Measurements from ENCODE around the gene ACACB.

ACACB gene

DNA sequence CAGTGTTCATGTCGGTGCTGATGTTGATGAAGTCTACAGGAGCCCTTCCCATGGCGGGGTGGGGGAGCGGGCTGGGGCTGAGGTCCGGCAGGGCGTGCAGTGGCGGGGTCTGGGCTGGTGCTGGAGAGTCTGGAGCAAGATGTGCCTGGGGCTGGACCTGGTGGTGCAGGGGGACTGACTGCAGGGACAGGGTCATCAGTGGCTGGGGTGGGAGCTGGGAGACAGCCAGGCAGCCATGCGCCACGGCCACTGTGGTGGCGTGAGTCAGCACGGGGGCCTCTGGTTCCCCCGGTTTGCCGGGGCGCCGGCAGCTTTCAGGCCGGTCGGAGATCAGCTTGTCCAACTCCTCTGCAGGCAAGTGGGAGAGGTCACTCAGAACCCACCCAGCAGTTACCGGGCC, 165.1 kb downstream of the ACACB start:
- no peak for DNase-seq

DNA sequence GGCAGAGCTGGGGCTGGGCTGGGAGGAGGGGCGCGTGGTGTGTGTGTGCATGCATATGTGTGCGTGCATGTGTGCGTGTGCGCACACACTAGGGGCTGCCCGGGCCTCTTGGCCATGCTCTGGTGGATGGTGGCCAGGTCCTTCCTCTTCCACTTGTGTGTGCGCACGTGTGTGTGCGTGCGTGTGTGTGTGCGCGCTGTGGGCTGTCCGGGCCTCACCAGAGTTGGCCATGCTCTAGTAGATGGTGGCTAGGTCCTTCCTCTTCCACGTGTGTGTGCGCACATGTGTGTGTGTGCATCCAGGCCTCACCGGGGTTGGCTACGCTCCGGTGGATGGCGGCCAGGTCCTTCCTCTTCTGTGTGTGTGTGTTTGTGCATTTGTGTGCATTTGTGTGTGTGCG, 168.0 kb downstream of the ACACB start:
- no peak for DNase-seq

DNA sequence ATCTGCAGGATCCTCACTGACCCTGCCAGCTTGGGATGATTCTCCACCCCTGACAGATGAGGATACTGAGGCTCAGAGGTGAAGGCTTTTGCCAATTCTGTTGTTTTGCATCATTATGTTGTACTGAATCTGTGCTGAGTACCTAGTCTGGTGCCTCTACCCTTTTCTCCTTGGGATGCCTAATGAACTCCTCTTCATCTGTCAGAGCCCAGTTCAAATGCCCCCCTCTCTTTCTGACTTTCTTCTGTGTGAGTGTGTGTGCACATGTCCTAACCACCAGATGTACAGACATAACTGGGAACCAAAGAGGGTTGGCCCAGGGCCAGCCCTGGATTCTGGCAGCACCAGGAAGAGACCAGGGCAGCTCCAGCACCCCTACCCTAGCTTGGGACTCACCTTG, 169.9 kb downstream of the ACACB start:
- DNase-seq = no peak

DNA sequence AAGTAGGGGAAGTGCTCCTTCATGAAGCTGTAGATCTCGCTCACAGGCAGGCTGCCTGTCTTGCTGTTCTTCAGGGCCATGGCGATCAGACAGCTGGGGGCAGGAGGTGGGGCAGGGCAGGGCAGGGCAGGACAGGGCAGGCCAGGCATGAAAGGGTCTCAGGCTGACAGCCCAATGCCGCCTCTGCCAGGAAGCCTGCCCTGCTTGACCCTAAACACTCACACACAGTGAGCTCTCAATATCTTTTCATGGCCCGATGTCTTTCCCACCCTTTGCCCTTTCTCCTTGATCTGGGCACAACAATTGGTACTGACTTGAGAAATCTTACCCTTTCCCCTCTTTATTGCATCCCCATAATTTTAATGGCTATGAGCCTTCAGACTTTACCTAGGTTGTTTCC, 170.3 kb downstream of the ACACB start:
- DNase-seq = no peak

DNA sequence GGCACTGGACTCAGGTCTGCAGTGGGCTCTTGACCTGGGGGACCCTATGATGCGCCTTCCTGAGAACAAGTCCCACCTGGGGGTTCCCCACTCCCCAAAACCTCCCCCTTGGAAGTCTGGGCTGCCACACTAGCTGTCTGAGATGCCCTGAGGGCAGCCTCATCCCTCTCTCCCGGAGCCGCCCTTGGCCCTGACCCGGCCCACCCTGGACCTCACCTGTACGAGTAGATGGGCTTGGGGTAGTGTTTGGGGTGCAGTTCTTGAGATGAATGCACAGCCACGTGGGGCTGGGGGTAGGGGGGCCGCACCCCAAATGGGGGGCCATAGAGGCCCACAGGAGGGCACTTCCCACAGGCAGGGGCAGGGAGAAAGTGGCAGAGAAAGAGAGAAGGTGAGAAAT, 170.8 kb downstream of the ACACB start:
- no peak for DNase-seq

DNA sequence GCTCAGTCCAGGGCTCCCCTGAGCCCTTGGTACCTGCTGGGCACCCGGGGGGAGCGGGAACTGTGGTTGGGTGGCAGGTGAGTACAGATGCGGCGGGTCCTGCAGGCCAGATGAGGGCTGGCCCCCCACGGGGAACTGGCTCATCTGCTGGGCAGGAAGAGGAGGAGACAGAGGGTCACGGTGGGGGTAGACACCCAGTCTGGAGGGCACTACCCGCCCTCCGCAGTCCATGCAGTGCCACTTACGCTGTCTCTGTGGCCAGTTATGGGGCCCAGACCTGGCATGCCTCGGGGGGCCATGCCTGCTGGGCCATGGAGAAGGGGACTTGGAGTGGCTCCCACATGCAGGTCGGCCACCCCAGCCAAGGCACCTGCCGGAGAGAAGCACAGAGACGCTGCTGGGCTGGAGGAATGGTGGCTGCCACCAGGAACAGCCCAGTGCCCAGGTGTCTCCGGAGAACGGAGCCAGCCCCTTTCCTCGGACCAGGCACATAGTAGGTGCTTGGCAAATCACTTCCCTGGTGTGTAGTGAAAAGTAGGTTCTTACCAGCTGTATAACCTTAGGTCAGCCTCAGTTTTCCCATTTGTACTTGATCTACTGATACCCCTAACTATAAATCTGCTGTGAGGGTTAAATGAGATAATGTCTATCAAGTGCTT, 171.6 kb downstream of the ACACB start:
- no peak for DNase-seq

DNA sequence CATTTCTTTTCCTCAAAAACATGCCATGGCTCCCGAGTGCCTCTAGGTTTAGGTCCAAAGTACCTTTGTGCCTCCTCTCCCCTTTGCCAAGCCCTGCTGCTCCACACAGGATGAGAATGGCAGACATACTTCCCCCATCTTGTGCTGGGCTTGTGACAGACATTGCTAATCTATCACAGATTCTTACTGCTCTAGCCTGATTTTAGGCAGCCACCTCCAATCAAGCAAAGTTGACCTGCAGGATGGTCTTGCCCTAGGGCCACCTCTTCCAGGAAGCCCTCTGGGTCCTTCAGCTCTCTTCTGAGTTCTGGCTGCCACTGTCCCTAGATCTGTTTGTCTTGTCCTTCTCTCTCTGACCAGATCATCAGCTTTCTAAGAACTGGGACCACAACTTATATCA, 172.2 kb downstream of the ACACB start:
- DNase-seq = no peak

DNA sequence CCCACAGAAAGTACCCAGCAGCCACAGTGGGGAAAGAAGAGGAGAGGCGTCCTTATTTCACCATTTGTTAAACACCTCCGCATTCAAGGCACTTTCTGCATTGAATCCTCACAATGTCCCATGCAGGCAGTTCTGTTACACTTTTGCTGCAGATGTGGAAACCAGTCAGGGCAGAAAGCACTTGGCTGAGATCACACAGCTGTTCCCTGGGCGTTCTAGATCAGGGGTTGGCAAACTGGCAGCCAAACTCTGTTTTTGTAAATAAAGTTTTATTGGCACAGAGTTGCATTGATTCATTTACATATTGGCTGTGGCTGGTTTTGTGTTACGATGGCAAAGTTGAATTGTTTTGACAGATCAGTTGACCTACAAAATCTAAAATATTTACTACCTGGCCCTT, 172.6 kb downstream of the ACACB start:
- no peak for DNase-seq

DNA sequence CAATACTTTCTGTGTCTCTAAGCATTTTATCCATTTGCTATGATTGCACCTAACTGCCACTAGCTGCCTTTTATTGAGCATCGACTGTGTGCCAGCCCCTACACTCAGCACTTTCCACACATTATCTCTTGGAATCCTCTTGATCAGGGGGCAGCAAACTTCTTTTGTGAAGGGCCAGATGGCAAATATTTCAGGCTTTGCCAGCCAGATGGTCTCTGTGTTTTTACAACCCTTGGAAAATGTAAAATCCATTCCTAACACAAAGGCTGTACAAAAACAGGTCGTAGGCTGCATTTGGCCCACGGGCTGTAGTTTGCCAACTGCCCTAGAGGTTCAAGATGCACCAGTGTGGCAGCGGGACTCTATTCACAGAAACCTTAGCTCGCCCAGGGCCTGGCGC, 173.2 kb downstream of the ACACB start:
- no peak for DNase-seq

DNA sequence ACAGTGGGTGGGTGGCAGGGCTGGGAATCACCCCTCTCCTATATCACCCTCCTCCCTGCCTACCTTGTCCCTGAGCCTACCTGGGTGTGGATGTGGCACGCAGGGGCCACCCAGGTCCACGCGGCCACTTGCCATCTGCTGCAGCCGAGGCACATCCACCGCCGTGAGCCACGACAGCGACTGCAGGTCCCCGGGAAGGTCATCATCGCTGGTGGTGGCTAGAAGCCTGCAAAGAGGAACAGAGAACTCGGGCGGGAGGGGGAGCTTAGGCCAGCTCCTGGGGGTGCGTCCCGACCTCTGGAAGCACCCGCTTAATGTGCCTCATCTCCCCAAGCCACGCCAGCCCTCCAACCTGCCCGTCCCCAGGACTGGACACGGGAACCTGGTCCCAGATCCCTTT, 173.7 kb downstream of the ACACB start:
- no peak for DNase-seq

DNA sequence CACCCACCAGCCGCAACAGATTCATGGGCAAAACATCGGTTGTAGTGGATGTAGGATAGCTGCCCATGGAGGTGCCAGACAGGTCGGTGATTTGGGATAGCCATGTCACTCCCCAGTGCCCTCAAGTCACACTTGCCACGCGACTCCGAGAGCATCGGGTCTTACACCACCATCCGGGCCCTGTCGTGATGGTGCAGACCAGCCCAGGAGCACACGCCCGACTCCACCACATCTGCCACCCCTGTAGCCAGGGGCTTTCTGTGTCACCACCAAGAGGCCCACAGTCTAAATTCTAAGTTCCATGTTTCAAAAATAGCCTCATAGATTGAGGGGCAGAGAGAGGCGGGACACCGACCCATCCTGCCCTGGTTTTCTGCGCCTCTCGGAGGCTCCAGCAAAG, 174.7 kb downstream of the ACACB start:
- no peak for DNase-seq

DNA sequence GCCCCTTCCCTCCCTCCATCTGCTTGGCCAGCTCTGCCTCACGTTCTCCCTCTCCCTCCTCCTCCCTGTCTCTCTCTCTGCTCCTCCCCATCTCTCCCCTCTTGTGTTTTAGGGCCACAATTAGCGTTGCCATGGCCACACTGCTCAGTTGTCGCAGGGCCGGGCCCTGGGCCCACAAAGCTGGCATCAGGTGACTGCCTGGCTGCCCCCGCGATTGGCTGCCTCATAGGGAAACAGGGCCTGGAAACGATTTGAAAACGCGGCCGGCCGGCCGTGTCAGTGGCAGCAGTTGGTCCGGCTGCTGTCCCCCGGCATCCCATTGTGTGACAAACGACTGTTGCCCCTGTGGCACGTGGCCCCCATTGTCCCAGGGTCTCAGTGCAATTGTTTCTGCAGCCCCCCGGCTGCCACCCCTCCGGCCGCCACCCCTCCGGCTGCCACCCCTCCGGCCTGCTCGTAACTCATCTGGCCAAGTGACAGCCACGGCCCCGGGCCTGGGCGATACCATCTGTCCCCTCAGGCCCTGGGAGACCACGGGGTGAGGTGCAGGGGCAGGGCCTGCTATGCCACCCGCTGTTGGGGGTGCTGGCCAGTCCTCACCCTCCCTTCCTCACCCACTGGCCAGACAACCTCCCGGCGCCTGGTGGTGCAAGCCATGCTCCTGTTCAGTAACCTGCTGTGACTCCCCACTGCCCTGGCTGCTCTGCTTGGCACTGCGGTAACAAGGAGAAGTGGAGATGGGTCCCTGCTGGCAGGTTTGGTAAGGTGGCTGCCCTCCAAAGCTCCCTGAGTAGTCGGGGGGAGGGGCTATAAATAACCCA, 175.3 kb downstream of the ACACB start:
- peak; percentile 97 to 98 for DNase-seq

DNA sequence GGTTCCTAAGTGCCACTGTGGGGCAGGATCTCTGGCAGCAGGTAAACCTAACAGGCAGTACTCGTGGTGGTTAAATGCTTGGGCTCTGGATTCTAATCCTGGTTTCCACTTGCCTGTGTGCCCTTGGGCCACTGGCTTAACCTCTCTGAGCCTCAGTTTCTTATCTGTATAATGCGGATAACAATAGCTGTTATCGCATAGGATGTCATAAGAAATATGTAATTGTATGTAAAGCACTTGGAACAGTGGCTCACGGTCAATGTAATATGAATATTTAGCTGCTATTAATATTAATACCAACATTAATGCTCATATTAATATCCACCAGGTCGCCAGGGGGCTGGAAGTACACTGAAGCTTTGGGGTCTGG, 175.9 kb downstream of the ACACB start:
- no peak for DNase-seq

DNA sequence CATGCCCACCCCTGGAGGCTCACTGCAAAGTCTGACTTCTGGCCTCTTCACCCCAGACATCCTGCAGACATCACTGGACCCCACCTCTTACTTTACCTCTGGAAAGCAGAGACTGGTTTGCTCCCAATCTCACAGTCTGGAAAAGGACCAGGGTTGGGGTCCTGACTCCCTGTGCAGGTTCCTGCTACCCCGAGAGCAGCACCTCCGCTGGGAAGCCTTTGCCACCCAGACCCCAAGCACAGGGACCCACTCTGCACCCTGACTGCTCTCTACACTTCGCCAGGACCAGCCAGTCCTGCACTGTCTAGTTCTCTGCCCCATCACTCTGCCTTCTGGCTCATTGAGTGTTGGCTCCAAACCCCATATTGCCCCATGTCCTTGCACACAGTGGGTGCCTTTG, 176.7 kb downstream of the ACACB start:
- DNase-seq = no peak

DNA sequence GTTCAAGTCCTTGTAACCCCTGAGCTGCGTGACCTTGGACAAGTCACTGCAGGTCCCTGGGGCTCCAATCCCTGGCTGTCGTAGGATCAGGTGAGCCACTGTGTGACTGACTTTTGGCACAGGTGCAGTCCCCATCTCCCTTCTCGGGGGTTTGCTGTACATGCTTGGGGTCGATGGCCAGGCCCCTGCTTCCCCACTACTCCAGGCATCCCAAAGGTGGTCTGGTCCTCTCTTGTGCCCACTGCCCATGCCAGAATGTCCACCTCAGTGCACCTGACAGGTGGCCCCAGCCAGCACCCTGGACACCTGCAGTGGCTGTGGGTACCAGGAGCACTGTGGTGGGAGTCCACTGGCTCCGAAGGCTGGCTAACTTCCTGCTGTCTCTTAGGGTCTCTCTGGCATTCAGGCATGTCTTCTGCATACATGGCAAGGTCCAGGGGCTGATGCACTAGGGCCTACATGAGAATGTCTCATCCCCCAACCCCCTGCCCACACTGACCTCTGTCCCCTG, 178.0 kb downstream of the ACACB start:
- DNase-seq = no peak

DNA sequence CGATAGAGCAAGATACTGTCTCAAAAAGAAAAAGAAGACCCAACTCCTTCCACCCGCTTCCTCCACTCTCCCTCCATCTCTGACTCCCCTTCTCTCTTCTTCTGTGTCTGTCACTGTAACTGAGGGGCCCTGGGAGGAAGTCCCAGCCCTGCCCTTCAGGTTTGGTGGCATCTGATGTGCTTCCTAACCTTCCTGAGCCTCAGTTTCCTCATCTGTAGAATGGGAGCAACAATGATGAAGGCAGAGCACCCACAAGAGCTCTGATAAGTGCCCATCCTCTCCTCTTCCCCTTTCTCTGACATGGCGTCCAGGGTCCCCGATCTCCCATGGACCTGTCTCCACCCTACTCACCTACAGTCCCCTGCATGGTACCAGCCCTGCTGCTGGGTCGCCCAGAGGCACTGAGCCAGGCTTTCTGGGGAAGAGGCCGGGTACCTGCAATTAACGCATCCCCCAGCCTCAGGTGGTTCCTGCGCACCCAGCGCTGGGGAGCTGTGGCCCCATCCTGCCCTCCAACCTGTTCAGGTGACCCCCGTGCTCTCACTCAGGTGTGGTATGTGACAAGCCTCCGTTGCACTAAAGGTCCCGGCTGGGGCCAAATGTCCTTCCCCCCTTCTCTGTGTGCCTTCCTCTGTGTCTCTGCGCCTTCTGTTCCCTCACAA, 179.5 kb downstream of the ACACB start:
- no peak for DNase-seq

DNA sequence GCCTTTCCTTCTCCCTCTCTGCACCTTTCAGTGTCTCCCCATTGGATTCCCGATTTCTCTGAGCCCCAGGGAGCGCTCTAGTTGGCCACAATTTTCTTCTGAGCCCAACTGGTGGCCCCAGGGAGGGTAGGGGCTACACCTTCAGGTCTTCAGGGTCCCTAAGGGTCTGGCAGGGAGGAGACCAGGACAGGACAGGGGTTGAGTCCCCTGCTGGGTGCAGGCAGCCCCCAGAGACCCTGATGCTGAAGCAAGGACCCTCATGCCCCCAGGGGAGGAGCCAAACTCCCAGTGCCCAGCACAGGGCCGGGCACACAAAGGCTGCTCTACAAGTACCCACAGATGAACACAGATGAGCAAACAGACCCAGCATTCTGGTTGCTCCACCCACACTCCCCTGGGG, 180.0 kb downstream of the ACACB start:
- no peak for DNase-seq

DNA sequence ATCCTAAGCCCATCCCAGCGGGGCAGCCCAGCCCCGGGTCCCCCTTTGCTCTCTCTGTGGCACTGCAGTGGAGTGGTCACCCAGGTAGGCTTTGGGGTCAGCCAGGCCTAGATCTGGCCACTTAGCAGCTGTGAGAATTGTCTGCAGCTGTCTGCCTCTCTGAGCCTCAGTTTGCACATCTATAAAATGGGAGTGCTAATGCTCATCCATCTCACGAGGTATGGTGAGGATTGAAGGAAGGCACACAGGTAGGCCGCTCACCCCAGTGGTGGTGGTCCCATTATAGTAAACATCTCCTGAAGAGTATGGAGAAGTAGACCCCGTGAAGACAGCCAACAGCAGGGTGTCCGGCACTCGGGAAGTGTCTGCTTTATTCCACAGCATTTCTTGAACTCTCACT, 183.5 kb downstream of the ACACB start:
- DNase-seq = no peak

DNA sequence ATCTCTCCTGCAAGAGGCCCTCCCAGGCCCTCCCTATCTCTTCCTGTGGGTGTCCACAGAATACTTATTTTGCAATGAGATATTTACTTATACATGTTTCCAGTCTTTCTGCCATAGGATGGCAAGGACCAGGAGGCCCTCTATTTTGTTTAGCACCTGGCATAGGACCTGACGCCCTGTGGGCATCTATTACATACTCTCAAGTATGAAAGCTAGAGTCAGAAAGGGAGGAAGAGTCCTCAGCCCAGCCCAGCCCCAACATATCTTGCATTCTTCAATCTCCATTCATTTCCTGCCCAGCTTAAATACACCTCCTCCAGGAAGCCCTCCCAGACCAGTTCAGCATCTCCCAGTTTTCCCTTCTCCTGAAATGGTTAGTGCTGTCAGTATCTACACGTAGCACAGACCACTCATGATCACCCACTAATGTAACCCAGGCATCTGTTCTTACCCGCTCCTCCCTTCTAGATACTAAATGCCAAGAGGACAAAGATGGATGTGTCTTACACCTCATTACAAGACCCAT, 185.3 kb downstream of the ACACB start:
- DNase-seq = no peak

DNA sequence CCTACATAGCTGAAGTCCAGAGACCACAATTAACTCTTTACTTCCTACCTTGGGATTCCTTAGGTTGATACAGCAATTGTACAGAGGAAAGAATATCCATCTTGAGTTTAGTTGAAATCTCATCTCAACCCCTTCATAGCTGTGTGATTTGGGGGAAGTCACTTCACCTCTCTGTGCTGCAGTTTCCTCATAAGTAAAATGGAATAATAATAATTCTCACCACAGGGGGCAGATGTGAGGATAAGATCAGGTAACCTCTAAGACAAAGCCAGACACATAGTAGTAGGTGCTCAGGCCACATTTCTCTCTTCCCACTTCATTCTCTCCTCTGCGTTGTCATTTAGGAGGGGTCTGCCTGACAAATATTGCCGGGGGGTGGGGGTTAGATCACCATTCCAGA, 186.0 kb downstream of the ACACB start:
- no peak for DNase-seq

DNA sequence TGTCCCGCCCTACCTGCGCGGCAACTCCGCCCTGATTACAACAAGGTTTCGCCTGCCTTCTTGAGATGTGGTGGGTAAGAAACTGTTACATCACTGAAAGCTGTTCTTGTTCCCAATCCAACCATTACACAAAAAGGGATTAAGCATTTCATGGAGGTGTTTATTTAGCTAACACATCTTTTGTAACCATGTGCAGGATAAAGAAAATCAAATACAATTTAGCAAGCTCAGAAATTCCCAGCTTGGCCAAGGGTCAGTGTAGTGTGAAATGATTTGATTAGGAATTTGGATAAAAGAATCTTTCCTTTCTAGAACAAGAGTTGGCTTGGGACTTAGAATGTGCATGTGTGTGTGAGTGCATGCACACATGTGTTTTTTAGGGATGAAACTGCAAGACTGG, 186.4 kb downstream of the ACACB start:
- no peak for DNase-seq

DNA sequence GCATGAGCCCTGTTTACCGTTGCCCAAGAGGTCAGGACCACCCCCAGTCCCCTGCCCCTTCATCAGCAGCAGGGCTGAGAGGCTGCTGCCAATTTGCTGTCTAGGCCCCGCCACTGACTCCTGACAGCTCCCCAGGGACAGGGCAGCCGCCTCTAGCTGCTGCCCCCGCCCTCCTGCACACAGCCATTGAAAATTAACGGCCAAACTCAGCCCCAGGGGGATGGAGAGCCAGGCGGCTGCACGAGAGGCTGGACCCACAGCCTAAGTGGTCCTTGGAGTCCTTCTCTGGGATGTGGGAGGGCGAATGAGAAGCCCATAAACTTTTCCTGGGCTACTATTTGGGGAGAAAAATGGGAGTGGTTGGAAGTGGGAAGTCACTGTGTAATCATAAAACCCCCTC, 188.1 kb downstream of the ACACB start:
- no peak for DNase-seq

DNA sequence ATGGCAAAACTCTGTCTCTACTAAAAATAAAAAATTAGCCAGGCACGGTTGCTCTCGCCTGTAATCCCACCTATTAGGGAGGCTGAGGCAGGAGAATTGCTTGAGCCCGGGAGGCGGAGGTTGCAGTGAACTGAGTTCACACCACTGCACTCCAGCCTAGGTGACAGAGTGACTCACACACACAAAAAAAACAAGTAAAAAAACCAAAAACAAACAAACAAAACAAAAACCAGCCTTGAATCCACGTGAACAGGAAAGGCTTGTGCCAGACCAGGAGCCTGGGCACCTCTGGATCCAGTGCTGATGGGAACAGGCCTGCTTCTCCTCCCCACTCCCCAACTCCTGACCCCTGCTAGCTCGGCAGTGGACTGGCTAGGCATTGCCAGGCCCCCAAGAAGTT, 189.2 kb downstream of the ACACB start:
- no peak for DNase-seq

DNA sequence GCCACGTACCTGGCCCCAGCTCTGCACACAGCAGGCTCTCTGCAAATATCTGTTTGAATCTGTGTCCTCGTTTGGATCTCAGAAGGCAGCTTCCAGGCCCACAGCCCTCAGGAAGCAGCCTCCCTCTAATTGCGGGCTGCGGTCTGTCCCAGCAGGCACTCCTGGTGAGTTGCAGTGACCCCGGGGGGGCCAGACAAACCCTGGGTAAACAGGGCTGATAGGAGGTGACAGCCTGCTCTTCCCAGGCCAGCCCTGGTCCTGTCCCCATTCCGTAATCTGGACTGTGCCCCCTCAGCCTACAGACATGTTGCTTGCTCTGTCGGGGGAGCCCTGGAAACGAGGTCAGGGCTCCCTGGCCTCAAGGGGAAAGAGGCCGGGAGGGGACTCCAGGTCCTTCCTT, 190.7 kb downstream of the ACACB start:
- no peak for DNase-seq

Measured in cerebellar nuclear complex (tissue), 1 donor.